Ectodermal cell (in vitro differentiated cells): ENCODE results near the gene MBD5.

Source experiments
- H3K27ac ChIP-seq: 2 replicates; pipeline ENCODE4 v1.7.0; 2013; ENCODE audit warnings: mild to moderate bottlenecking, low read depth, low read length; ENCODE audit not compliant: insufficient read depth, poor library complexity, severe bottlenecking
- H3K27me3 ChIP-seq: 2 replicates; pipeline ENCODE4 v1.7.0; 2013; ENCODE audit warnings: mild to moderate bottlenecking, low read length; ENCODE audit not compliant: insufficient read depth, control insufficient read depth, poor library complexity, severe bottlenecking
- H3K36me3 ChIP-seq: one replicate; pipeline ENCODE4 v1.7.0; 2013; ENCODE audit warnings: low read length; ENCODE audit not compliant: control insufficient read depth, insufficient read depth
- H3K4me1 ChIP-seq: one replicate; pipeline ENCODE4 v1.7.0; 2013; ENCODE audit warnings: low read length; ENCODE audit not compliant: control insufficient read depth, insufficient read depth
- H3K4me3 ChIP-seq: 2 replicates; pipeline ENCODE4 v1.7.0; 2013; ENCODE audit warnings: low read depth, low read length, control low read depth; ENCODE audit not compliant: insufficient read depth
- H3K9me3 ChIP-seq: 2 replicates; pipeline ENCODE4 v1.7.0; 2013; ENCODE audit warnings: mild to moderate bottlenecking, low read length, moderate library complexity; ENCODE audit not compliant: control insufficient read depth
- WGBS, 2 experiments: methylation state at CpG; one replicate each; pipeline ENCODE4 v1.1.7; 2013; ENCODE audit warnings: missing lambda C conversion rate in 2 of 2; 5-methylcytosine and 5-hydroxymethylcytosine counted together

The MBD5 gene

DNA sequence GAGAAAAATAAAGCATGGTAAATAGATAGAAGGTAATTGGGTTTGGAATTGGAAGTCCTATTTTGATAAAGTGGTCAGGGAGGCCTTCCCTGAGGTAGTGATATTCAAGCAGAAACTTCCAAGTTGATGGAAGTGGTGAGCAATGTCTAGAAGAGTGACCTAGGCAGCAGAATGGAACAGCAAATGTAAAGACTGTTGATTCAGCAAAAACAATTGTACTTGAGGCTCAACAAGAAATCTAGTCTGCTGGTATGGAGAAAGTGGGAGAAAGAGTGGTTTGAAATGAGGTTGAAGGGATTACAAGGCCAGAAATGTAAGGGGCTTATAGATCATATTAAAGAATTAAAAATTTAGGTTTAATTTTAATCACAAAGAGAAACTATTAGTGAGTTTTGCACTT, 181.3 kb downstream of the MBD5 start:
- Histone ChIP-seq H3K27me3 (no peaks in the 10 kb centered on the region), H3K36me3 (no peaks in the 10 kb centered on the region), H3K27ac (no peak overlapping the region), H3K9me3 (no peaks in the 10 kb centered on the region), H3K4me1 (no peaks in the 10 kb centered on the region), H3K4me3 (no peak overlapping the region)

DNA sequence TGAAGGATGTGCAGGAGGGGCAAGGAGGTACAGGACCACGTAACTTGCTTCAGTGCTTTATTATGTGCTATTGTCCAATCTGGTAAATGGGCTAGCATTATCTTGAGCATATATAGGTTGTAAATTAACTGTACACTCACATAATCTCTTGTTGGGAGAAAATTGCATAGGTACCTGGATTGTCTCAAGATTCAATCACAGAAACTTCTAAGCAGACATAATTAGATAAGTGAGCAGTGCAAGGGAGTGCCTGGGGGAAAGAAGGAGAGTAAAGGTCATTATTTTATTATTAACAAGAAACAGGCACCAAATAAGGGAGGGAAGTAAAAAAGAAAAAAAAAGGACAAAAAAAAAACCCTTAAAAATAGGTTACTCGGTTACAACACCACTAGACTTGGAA, 186.2 kb downstream of the MBD5 start:
- no peaks in the 10 kb centered on the region for H3K36me3 ChIP-seq
- no peak overlapping the region for H3K27ac ChIP-seq
- no peaks in the 10 kb centered on the region for H3K4me1 ChIP-seq
- no peaks in the 10 kb centered on the region for H3K9me3 ChIP-seq
- H3K4me3 ChIP-seq = no peak overlapping the region
- WGBS, 2 experiments = 87 to 97% methylated on average over 2 of the region's 2 CpGs
- no peaks in the 10 kb centered on the region for H3K27me3 ChIP-seq

- H3K36me3 ChIP-seq = no peaks in the 10 kb centered on the region
- H3K9me3 ChIP-seq = no peaks in the 10 kb centered on the region
- WGBS, 2 experiments = 91 to 94% methylated on average over 2 of the region's 2 CpGs
Measured at GRCh38 chr2:148209603-148210002, 188.7 kb downstream of the MBD5 start.

DNA sequence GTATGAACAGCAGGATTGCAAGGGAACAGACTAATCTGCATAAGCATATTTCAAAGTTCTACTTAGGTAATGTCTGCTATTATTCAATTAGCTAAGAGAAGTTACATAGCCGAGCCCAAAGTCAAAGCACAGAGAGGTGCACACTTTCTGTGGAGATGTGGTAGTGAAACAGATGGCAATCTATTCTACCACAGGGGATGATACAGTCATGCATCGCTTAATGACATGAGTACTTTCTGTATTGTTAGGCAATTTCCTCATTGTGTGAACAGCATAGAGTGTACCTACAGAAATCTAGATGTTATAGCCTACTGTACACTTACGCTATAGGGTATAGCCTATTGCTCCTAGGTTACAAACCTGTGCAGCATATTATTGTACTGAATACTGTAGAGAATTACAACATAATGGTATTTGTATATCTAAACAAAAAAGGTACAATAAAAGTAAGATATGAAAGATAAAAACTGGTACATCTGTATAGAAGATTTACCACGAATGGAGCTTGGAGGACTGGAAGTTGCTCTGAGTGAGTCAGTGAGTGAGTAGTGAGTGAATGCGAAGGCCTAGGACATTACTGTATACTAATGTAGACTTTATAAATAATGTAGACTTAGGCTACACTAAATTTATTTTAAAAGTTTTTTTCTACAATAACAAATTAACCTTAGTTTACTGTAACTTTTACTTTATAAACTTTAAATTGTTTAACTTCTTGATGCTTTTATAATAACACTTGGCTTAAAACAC, 197.6 kb downstream of the MBD5 start:
- no peaks in the 10 kb centered on the region for H3K27me3 ChIP-seq
- H3K4me3 ChIP-seq = no peak overlapping the region
- peaks cover 4% of the 10 kb centered on the region for H3K9me3 ChIP-seq
- H3K4me1 ChIP-seq = no peaks in the 10 kb centered on the region
- H3K27ac ChIP-seq = no peak overlapping the region
- 95 to 96% methylated on average over 4 to 5 of the region's 5 CpGs for WGBS, 2 experiments
- H3K36me3 ChIP-seq = no peaks in the 10 kb centered on the region

More at GRCh38 chr2:148209603-148210002, 188.7 kb downstream of the MBD5 start:
- Histone ChIP-seq H3K4me3 (no peak overlapping the region), H3K4me1 (no peaks in the 10 kb centered on the region), H3K27me3 (no peaks in the 10 kb centered on the region), H3K27ac (no peak overlapping the region)

- Histone ChIP-seq H3K4me3 (no peak overlapping the region), H3K4me1 (no peaks in the 10 kb centered on the region), H3K27ac (no peak overlapping the region), H3K36me3 (no peaks in the 10 kb centered on the region), H3K9me3 (peaks cover 4% of the 10 kb centered on the region), H3K27me3 (no peaks in the 10 kb centered on the region)
- WGBS, 2 experiments = 94 to 96% methylated on average over 3 to 4 of the region's 4 CpGs
Measured at GRCh38 chr2:148221166-148221565, 200.3 kb downstream of the MBD5 start.

DNA sequence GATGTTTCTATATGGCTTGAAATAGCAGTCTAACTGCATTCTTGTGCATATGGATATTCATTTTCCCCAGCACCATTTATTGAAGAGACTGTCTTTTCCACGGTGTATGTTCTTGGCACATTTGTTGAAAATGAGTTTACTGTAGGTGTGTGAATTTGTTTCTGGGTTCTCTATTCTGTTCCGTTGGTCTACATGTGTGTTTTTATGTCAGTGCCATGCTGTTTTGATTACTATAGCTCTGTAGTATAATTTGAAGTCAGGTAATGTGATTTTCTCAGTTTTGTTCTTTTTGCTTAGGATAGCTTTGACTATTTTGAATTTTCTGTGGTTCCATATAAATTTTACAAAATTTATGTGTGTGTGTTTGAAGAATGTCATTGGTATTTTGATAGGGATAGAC, 201.0 kb downstream of the MBD5 start:
- no peak overlapping the region for H3K27ac ChIP-seq

GRCh38 chr2:148231858-148232257, 211.0 kb downstream of the MBD5 start:
- Histone ChIP-seq H3K27ac (no peak overlapping the region), H3K4me1 (no peaks in the 10 kb centered on the region), H3K36me3 (no peaks in the 10 kb centered on the region), H3K27me3 (no peaks in the 10 kb centered on the region), H3K9me3 (no peaks in the 10 kb centered on the region), H3K4me3 (no peak overlapping the region)
- WGBS, 2 experiments = 92 to 96% methylated on average over 3 of the region's 3 CpGs

More for the DNA sequence above, 201.0 kb downstream of the MBD5 start:
- 97% methylated on average over 2 of the region's 2 CpGs for WGBS, 2 experiments
- Histone ChIP-seq H3K9me3 (peaks cover 4% of the 10 kb centered on the region), H3K27me3 (no peaks in the 10 kb centered on the region), H3K36me3 (no peaks in the 10 kb centered on the region), H3K4me1 (no peaks in the 10 kb centered on the region), H3K4me3 (no peak overlapping the region)

DNA sequence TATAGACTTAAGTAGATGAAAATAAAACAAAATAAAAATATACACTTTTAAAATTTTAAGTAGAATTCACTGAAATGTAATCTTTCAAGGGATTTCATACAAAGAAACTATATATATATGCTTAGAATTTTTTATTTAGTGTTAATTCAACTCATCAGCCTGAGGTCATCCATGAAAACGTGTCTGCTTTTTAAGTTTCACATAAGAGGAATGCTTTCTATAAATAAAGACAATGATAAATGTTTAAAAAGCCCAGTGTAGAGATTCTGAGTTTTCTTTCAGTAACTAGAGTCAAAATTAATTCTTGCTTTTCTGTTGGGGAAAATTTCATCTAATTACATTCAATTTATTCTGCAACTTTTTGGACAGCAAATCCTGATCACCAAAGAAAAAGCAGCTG, 213.3 kb downstream of the MBD5 start:
- Histone ChIP-seq H3K4me1 (no peaks in the 10 kb centered on the region), H3K9me3 (no peaks in the 10 kb centered on the region), H3K36me3 (no peaks in the 10 kb centered on the region), H3K4me3 (no peak overlapping the region), H3K27ac (no peak overlapping the region), H3K27me3 (no peaks in the 10 kb centered on the region)
- no CpG with 5 or more reads among the region's 1 CpG for WGBS, 2 experiments

DNA sequence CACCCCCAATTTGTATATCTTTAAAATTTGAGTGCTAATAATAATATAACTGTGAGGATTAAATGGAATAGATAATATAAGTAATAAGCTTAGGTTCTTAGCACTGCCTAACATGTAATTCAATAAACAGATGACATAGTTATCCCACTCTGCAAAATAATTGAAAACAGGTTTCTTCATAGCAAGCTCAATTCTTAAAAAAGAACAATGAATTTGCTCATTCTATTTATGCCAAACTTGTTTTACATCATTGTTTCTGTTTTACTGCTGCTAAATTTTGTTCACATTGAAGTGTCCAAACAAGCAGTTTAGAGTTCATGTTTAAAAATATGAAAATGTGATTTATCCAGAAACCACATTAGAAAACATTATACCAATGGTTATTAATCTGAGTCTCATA, 217.0 kb downstream of the MBD5 start:
- H3K9me3 ChIP-seq = no peaks in the 10 kb centered on the region
- no peaks in the 10 kb centered on the region for H3K36me3 ChIP-seq
- no peak overlapping the region for H3K27ac ChIP-seq
- H3K27me3 ChIP-seq = no peaks in the 10 kb centered on the region
- no peaks in the 10 kb centered on the region for H3K4me1 ChIP-seq
- no peak overlapping the region for H3K4me3 ChIP-seq

- no peaks in the 10 kb centered on the region for H3K9me3 ChIP-seq
- H3K36me3 ChIP-seq = no peaks in the 10 kb centered on the region
- no peak overlapping the region for H3K27ac ChIP-seq
- no peak overlapping the region for H3K4me3 ChIP-seq
- 93 to 96% methylated on average over 4 of the region's 4 CpGs for WGBS, 2 experiments
- H3K27me3 ChIP-seq = no peaks in the 10 kb centered on the region
- H3K4me1 ChIP-seq = no peaks in the 10 kb centered on the region
Measured at GRCh38 chr2:148238561-148238960, 217.7 kb downstream of the MBD5 start.

DNA sequence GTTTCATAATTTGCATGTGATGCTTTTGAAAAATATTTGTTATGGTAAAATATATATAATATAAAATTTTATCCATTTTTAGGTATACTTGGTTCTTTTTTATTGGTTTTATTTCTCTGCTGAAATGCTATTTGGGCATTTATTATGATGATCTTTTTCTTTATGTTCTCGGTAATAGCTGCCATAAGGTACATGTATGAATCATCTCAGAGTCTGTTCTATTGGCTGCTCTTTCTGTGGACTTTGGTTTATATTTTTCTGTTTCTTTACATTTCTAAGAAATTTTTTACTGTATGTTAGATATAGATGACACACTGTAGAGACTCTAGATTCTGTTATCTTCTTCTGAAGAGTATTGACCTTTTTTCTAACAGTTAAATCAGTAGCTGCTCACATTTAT, 219.9 kb downstream of the MBD5 start:
- Histone ChIP-seq H3K36me3 (no peaks in the 10 kb centered on the region), H3K9me3 (no peaks in the 10 kb centered on the region), H3K27me3 (no peaks in the 10 kb centered on the region), H3K4me1 (no peaks in the 10 kb centered on the region), H3K4me3 (no peak overlapping the region), H3K27ac (no peak overlapping the region)
- 100% methylated on average over 1 of the region's 1 CpG for WGBS, 2 experiments
